NCI-H510A (cell line): ENCODE measurements around the gene RNASE12.
"Not testable (repeated sequence)": the region's sequence is repeated elsewhere in the genome, so short reads cannot be mapped to it uniquely, and the experiment has no call there.

ENCODE experiments used
- DNase-seq: peaks from one replicate; lab custom pipeline; 2025; lab: John Stamatoyannopoulos, UW

Gene RNASE12

GRCh38 chr14:20580242-20580641 is 10.9 kb downstream of the RNASE12 start:
- no peak for DNase-seq

GRCh38 chr14:20578784-20579502 is 12.2 kb downstream of the RNASE12 start:
- no peak for DNase-seq

GRCh38 chr14:20578325-20578724 is 12.9 kb downstream of the RNASE12 start:
- DNase-seq, result no peak

- not testable (repeated sequence) for DNase-seq
Observed at GRCh38 chr14:20572382-20572990, 18.7 kb downstream of the RNASE12 start.

- DNase-seq, result not testable (repeated sequence)
Observed at GRCh38 chr14:20570720-20571119, 20.5 kb downstream of the RNASE12 start.

- not testable (repeated sequence) for DNase-seq
Observed at GRCh38 chr14:20569865-20570264, 21.3 kb downstream of the RNASE12 start.

- no peak for DNase-seq
Observed at GRCh38 chr14:20569066-20569465, 22.1 kb downstream of the RNASE12 start.

GRCh38 chr14:20568393-20568792 is 22.8 kb downstream of the RNASE12 start:
- no peak for DNase-seq

GRCh38 chr14:20567199-20567598 is 24.0 kb downstream of the RNASE12 start:
- not testable (repeated sequence) for DNase-seq

- DNase-seq, result no peak
Observed at GRCh38 chr14:20564501-20564997, 26.6 kb downstream of the RNASE12 start.

GRCh38 chr14:20563971-20564370 is 27.2 kb downstream of the RNASE12 start:
- DNase-seq, result no peak

- no peak for DNase-seq
Observed at GRCh38 chr14:20560961-20561360, 30.2 kb downstream of the RNASE12 start, which contains the start of gene RNASE9. TSS of gene RNASE9 (minus strand) at chr14:20561047.

- no peak for DNase-seq
Observed at GRCh38 chr14:20559461-20559904, 31.7 kb downstream of the RNASE12 start.

GRCh38 chr14:20557212-20557542 is 34.0 kb downstream of the RNASE12 start:
- no peak for DNase-seq

GRCh38 chr14:20556500-20557211 is 34.5 kb downstream of the RNASE12 start:
- no peak for DNase-seq

GRCh38 chr14:20555845-20556244 is 35.3 kb downstream of the RNASE12 start:
- no peak for DNase-seq

GRCh38 chr14:20553024-20553423 is 38.2 kb downstream of the RNASE12 start:
- no peak for DNase-seq

GRCh38 chr14:20551606-20552005 is 39.6 kb downstream of the RNASE12 start:
- DNase-seq, result no peak

GRCh38 chr14:20550926-20551325 is 40.2 kb downstream of the RNASE12 start:
- DNase-seq, result no peak

- no peak for DNase-seq
Observed at GRCh38 chr14:20548414-20549158, 42.6 kb downstream of the RNASE12 start.

GRCh38 chr14:20546877-20547276 is 44.3 kb downstream of the RNASE12 start:
- no peak for DNase-seq
